ENCODE results near the gene FGF9.

Gene FGF9

DNA sequence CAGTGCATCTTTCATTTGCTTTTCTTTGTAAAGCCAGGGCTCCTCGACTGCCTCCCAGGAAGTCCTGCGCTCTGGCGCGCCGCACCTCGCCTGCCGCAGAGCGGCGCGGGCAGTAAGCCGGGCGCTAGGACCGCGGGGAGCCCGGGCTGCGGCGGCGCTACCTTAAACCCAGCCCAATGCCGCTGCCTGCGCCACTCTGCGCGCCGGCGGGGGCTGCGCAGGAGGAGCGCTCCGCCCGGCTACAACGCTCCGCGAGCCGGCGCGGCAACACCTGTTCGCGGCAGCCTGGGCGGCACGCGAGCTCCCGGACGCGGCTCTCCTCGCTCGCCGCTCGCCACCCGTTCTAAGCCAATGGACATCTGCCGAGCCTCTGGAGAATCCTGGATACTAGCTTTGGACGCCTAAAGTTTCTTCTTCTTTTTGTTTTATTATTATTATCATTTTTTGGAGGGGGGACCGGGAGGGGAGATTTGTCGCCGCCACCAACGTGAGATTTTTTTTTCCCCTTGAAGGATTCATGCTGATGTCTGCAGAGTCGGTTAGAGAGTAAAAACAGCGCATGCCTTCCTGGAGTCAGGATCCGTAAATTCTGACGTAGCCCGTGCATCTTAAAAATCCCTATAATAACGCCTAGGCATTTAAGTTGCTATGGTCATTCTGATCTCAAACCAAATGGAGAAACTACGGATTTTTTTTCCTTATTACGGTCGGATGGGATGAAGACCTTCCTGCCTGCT, at the start of gene FGF9:
FGF9 (plus strand) TSS at position 191 of the 737 bp plus-strand sequence. CDS start 840 bp downstream, outside the sequence.
- DNase-seq = peak; percentile 86

DNA sequence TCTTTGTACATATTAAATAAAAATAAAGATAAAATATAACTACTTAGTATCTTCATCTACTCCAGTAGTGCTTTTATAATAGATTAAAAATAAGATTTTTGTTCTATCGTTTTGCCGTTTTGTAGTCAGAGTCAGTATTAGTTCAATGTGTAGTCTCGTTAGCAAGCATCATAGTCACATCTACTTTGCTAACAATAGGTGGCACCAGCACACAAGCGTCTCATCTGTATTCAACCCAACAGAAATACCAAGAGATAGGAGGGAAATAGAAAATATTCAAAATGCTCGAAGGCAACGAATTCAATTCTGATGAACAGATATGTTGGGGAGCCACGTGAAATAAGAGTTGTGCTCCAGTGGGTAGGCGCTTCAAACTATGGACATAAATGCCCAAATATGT, 45.5 kb upstream of the FGF9 start:
- peak; percentile 32 for DNase-seq

DNA sequence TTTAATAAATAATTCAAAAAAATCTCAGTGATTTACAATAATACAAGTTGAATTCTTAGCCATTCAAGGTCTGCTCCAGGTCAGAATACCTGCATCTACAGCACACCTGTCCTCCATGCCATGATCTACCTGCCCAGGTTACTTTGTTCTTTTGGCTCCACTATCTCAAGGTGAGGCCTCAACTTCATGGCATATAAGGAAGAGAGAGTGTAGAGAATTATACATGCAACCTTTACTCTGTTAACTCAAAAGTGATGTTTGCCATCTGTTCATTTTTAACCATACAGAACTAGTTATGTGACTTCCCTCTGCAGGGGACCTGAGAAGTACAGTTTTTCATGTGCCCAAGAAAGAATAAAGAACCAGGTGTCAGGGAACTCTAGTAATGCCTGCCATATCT, 38.7 kb upstream of the FGF9 start:
- no peak for DNase-seq

DNA sequence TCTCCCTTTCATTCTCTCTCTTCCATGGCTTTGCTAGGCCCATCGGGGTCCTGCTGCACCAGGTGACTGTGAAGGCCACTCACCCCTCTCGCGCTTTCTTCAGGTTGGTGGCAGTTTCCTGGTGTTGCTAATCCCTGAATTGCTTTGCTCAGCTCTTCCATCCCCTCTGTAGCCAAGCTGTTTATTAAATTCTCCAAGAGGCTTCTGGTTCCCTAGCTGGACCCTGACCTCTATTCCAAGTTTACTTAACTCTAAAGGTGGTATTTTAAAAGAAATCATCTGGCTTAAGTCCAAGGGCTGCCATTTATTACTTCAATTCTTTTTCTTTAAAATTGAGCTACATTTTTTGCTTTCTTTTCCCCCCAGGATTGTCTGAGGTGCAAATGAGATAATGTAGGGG, 34.2 kb upstream of the FGF9 start:
- DNase-seq = no peak

DNA sequence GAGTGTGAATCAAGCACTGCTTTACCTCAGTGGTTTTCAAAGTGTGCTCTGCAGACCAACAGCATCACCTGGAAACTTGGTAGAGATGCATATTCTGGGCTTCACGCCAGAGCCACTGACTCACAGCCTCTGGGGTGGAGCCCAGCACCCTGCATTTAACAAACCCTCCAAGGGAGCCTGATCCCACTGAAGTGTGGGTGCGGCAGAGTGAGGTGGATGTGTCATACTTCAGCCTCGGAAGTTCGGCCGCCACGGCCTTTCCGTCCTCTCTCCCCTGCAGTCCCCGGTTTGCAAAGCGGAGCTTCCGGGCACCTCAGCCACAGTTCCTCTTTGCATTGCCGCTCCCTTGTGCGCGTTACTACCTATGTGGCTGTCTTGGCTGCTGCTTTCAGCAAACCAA, 33.6 kb upstream of the FGF9 start:
- peak; percentile 14 for DNase-seq

DNA sequence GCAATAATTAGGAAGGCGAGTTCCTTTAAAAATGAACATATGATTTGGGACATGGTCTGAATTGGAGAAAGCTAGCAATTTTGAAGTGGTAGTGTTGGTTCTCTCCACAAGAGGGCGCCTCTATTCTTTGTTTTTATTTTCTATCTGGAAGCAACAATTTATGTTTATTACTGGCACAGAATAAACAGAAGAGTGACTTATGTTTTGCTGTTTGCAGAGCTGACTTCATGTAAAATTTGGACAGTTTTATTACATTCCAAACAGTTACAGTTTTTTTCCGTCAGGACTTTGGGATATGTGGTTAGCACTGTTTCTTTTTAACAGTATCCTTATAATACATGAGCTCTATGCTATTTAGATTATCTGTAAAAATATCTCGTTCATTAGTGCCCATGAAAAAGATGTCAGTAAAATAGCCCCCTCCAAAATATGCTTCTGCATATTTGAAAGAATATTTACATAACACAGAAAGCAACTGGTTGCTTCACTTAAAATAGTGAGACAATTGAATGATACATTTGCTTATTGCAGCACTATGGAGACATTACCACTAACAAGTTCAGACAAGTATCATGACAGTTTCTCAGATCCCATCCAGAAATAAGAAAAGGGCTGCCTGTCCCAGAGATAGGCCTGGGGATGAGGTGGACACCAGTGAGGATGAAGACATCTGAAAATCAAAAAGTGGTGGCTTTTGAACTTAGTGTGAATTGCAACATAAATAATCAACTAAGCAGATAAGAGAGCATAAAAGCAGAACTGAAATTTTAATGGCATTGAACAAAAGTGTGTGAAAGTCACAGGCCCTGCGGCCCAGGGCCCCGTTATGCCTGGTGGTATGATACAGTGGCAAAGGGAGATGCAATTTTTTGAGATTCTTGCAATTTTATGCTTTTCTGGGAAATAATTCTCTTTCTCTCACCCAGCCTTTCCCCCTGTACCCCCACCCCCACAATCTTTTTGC, 32.3 kb upstream of the FGF9 start:
- DNase-seq = peak; percentile 60

DNA sequence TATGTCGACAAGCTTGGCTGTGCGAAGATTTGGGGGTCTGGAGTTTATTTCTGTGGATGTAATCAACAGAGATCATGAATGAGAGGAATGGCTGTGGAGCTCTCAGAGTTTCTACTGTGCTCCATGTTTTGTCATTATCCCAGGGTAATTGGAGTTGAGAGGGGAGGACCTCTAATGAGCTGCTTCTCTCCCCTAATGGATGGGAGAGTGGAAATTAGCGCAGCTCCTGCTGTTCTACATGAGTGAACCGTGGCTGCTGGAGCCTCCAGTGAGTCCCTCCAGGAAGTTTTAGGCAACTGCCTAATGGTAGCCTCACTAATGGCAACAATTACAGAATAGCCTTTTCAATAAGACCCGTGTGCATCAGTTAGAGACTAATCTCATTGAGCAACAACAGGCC, 31.3 kb upstream of the FGF9 start:
- DNase-seq = no peak

DNA sequence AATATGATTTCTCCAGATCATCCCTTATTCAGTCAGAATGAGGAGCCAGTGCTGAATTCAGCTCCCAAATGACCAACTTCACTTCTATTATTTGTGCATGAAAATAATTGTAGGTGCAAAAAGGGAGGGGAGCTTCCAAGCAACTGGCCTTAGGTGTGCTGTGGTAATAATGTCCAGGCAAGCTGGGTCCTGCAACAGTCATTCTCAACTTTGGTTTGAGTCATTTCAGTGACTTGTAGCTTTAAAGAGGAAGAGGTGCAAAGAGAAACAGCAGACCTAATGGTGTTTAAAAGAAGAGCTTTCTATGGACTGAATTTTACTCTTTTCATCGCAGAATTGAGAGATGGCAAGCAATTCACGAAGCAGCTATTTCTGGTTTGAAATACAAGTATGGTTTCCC, 29.2 kb upstream of the FGF9 start:
- no peak for DNase-seq

DNA sequence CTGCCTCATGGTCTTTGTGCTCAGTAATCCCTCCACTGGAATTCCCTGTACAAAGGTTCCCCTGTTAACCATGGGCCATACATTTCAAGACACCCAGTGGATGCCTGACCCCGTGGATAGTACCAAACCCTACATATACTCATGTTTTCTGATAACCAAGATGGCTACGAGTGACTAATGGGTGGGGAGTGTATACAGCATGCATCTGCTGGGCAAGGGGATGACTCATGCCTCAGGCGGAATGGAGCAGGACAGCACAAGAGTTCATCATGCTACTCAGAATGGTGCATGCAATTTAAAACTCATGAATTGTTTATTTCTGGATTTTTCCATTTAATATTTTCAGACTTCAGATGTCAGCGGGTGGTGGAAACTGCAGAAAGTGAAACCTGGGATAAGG, 13.3 kb upstream of the FGF9 start:
- DNase-seq = no peak

DNA sequence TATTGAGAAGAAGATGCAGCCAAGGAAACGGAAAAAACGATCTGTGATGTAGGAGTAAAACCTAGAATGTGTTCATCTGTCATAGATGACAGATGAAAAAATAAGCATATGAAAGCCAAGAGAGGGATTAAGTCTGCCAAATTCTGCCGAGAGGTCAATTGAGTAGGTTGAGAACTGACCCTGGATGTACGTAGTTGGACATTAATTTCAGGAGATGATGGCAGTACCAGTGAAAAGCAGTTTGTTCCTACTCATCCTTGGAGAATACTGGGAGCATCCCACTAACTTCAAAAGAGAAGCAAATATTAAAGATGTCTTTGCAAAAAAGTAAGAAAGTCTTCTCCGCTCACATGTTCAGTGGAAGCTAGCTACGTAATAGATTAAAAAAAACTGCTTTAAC, 11.8 kb upstream of the FGF9 start:
- no peak for DNase-seq

DNA sequence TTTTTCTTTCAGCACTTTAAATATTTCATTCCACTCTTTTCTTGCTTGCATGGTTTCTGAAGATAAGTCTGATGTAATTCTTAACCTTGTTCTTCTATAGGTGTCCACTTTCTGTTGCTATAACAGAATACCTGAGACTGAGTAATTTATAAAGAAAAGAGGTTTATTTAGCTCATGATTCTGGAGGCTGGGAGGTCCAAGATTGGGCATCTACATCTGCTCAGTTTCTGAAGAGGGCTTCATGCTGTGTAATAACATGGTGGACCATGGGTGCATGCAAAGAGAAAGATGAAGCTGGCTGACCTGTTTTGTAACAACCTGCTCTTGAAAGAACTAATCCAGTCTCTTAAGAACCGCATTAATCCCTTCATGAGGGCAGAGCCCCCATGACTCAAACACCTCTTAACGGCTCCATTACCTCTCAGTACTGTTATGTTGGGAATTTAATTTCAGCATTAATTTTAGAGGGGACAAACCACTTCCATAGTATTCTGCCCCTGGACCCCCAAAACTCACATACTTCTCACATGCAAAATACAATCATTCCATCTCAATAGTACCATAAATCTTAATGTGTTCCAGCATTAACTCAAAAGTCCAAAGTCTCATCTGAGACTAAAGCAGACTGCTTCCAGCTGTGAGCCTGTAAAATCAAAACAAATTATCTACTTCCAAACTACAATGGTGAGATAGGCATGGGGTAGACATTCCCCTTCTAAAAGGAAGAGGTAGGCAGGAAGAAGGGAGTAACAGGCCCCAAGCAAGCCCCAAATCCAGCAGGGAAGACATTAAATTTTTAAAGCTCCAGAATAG, 9.6 kb upstream of the FGF9 start:
- DNase-seq = no peak

DNA sequence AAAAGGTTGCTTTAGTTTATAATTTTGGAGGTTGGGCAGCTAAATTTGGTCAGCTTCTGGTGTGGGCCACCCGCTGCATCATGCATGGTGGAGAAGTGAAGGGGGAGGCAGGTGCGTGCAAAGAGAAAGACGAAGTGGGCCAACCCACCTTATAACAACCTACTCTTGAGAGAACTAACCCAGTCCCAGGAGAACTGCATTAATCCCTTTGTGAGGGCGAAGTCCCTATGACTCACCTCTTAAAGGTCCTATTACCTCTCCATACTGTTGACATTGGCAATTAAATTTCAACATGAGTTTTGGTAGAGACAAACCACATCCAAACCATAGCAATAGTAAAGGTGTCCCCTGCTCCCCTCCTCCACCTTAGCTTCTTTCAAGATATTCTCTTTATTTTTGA, 7.7 kb upstream of the FGF9 start:
- DNase-seq = no peak

DNA sequence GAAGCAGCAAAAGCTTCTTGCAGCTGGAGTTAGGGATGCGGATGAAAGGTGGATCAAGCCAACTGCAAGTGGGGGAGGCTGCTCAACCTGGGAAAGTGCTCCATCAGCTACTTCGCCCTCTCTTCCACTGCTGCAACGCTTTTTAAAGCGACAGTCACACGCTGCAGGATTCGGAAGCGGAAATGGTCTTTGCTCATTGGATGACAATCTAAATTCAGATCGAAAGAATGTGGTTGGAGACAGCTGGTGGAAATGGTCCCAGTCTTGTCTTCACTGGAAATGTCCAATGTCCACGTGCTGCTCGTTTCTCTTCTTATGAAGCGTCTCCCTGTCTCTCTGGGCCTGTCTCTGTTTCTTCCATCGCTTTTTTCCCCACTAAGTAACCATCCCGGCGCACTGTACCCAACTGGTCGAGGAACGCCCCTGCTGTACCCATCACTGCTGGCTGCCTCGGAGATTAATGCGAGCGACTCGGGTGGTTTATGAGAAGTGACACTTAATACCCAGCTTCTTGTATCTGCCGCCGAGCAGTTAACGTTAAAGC, 2.1 kb upstream of the FGF9 start:
- no peak for DNase-seq

DNA sequence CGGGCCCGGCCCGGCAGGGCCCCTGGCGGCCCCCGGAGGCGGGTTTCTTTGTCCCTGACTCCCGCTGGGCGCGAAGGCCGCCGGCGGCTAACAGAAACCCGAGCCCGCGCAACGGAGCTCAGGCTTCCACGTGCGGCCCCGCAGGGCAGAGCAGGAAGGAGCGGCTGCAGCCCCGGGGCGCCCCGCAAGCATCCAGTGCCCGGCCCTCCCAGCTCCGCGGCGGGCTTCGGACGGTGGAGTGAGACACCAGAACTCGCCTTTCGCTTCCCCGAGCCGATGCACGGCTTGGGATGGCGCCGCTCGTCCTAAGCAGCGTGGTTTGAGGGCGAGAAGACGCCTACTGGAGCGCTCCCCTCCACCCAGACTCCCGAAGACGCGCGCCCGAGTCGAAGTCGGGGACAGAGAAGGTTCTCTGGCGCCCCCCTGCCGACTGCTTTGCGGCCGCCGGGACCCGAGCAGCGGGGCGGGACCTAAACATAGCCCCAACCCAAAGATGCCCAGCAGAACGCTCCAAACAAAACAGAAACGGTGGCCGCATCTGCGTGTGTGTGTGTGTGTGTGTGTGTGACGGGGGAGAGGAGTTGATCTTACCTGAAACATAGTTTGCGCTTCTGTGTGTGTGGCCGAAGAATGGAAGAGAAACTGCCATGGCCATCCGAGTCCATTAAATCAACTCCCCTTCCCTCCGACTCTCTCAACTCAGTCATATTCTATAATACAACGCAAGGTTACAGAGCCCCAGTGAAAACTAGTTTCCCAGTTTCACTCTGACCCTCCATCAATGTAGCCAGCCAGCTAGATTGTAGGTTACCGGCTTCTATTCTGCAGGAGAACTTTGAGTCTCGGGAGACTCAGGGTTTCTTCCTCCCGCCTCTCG, 629 bp upstream of the FGF9 start:
- DNase-seq = peak; percentile 65

DNA sequence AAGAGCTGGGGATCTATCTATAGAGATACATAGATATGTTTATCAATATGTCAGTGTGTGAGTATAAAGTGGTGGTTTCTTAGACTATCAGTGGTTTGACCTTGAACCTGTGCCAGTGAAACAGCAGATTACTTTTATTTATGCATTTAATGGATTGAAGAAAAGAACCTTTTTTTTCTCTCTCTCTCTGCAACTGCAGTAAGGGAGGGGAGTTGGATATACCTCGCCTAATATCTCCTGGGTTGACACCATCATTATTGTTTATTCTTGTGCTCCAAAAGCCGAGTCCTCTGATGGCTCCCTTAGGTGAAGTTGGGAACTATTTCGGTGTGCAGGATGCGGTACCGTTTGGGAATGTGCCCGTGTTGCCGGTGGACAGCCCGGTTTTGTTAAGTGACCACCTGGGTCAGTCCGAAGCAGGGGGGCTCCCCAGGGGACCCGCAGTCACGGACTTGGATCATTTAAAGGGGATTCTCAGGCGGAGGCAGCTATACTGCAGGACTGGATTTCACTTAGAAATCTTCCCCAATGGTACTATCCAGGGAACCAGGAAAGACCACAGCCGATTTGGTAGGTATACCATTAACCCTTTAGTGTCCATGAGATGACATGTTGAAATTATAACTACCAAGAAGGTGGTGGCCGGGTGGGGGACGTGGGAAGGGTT, 880 bp downstream of the FGF9 start:
- DNase-seq = peak; percentile 4

DNA sequence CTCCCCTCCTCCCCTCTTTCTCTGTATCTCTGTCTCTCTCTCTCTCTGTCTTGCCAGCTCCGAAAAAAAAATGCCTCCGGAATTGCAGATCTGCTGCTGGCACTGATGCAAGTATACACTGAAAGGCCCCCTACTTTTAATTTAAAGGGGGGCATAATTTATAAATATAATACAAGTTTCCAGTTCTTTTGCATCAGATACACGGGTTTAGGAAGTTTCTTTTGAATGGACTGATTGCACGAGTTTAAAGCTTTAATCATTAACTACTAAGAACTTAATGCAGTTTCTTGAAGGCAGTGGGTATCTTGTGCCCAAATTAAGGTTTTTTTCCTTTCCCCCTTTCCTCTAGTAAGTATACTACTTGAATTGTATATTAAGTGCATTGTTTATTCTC, 1.4 kb downstream of the FGF9 start:
- DNase-seq = no peak

DNA sequence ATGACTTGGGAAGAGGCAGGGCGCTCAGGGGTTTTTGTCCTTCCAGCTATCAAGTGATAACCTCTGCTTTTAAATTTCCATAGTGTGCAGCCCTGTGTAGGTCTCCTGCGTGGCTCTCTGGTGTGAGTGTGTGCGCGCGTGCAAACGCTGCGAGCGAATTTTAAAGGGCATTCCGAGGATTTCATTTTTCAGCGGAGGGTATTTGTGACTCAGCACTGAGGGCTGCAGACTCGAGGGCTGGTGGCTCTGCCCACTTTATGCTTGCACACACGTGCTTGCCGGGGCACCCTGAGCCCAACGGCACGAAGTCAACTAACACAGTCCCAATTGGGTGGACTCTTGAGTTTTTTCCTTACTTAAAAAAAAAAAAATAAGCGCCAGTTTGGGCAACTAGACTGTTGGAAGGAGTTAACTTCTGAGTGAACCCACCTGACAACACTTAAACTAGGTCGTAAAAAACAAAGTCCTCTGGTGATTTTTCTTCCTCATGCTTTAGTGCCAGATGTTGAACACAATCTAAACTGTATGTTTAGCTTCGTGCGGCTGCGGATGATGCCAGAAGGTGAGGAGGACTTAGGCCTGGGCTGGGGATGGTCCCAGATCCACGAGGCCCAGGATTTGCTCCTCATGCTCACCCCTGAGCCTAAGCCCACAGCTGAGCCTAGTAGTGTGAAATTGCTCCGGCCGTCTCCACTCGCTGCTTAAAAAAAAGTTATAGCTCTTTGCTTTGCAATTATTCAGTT, 2.1 kb downstream of the FGF9 start:
- no peak for DNase-seq

DNA sequence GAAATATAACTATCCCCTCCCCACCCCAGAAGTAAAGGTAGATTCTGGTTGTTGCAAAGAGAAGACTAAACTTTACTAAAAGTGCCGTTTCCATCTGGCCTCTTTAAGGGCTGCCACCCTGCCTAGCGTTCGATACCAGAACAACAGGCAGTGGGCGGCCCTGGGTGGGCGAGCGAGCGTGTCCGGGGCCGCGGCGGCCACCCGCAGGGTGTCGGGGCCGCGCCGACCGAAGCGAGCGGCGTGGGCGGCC, 2.6 kb downstream of the FGF9 start:
- DNase-seq = peak; percentile 39

DNA sequence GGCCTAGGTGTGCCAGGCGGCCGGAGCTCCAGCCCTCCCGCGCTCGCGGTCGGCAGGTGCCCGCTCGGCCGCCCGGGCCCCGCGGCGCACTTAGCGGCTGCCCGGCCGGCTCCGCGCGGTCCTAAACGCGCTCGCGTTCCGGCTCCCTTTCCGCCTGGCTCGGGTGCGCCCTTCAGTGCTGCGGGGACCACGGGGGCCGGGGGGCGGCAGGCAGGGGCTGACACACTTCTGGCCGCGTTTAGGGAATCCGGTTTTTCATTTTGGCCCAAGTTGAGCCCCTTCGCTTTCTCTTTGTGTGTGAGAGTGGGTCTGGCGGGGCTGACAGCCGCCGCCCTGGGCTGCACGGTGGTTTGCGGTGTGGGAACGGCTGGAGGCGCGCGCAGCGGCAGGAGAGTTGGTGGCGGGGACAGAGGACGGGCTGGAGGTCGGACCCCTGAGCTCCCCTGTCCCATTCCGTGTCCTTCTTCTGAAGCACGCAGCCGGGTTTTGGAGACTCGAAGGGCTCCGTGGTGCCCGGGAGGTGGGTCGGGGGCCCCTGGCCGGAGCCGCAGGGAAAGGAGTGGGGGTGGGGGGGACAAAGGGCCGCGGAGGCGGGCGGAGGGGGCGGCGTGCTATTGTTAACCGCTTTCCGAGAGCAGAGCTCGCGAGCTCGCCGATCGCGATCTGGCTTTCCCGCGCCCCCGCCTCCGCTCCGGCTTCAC, 3.1 kb downstream of the FGF9 start:
- DNase-seq = peak; percentile 43

DNA sequence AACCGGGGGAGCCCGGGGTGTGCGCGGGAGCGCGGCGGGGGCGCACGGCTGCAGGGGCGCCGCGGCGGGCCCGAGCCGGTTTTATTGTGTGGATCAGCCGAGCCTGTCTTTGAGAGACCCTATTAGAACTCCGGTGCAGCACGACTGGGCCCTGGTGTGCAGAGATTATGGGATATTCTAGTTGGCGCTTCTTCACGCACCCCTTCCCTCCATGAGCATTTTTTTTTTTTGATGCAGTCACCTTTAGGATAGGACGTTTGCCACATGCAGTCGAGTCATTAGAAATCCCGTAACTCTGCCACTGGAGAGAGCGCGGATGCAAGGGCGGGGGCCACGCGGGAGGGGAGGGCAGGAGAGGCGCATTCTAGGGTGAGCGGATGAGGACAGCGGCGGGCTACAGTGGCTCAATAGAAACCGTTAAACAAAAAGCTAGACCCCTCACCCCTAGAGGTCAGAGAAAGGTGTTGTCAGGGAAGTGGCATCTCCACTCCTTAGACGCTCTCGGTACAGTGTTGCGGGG, 3.7 kb downstream of the FGF9 start:
- peak; percentile 12 for DNase-seq
